IMR-90 (cell line): ENCODE results near the gene NDUFA13. TPM values are rescaled to one million over a fixed set of nuclear protein-coding genes. Genes with fewer than 3 reads are reported as not detected.

Experiments
- ATAC-seq: fragments of 200-7000 bp; cut with Tn5 transposase; 2 replicates; pipeline ENCODE4 v1.9.1; 2020; ENCODE audit warnings: low read depth, mild to moderate bottlenecking, moderate library complexity
- BruUV-seq: library from RNA; stranded (reverse); fragments of 400-500 nt; replicated peaks from 2 replicates; lab custom pipeline; 2021; lab: Mats Ljungman, UMichigan
- CTCF ChIA-PET: fragments of 300-600 bp; formaldehyde crosslinking; extraction: SDS; loops from one replicate; lab custom pipeline; 2021; ENCODE audit warnings: antibody characterized with exemption; lab: Yijun Ruan, JAX
- POLR2A ChIA-PET: fragments of 300-600 bp; sonication (Branson Sonifier 250); formaldehyde crosslinking; loops from one replicate; lab custom pipeline; 2022; ENCODE audit warnings: antibody characterized with exemption; ENCODE audit not compliant: unreplicated experiment; lab: Charles Lee
- DNase-seq: peaks from one replicate; pipeline ENCODE4 v3.0.0; 2013
- H2AFZ ChIP-seq: replicated peaks from 2 replicates; pipeline ENCODE3; 2013; ENCODE audit warnings: low read length, mild to moderate bottlenecking; ENCODE audit not compliant: poor library complexity
- H2AK5ac ChIP-seq: 2 replicates; pipeline ENCODE4 v1.6.1; 2013; ENCODE audit warnings: low read depth, low read length, inconsistent platforms
- H2AK9ac ChIP-seq: replicated peaks from 2 replicates; pipeline ENCODE3; 2013; ENCODE audit warnings: mild to moderate bottlenecking, low read depth, low read length, moderate library complexity; ENCODE audit not compliant: poor library complexity
- H2BK120ac ChIP-seq: 2 replicates; pipeline ENCODE4 v1.6.1; 2013; ENCODE audit warnings: low read depth, low read length, inconsistent platforms
- H2BK15ac ChIP-seq: 3 replicates; pipeline ENCODE4 v1.6.1; 2013; ENCODE audit warnings: low read depth, low read length, inconsistent platforms
- H2BK20ac ChIP-seq: 2 replicates; pipeline ENCODE4 v1.6.1; 2013; ENCODE audit warnings: low read depth, mild to moderate bottlenecking, inconsistent platforms, low read length, moderate library complexity
- H2BK5ac ChIP-seq: 2 replicates; pipeline ENCODE4 v1.6.1; 2013; ENCODE audit warnings: mild to moderate bottlenecking, low read depth, low read length, inconsistent platforms; ENCODE audit not compliant: poor library complexity, severe bottlenecking
- H3K14ac ChIP-seq: replicated peaks from 2 replicates; pipeline ENCODE4 v1.6.1; 2013; ENCODE audit warnings: low read depth, low read length, inconsistent platforms
- H3K18ac ChIP-seq: 2 replicates; pipeline ENCODE4 v1.6.1; 2013; ENCODE audit warnings: low read depth, low read length, control low read depth
- H3K23ac ChIP-seq: 2 replicates; pipeline ENCODE4 v1.6.1; 2013; ENCODE audit warnings: low read depth, low read length, inconsistent platforms
- H3K27ac ChIP-seq: 2 replicates; pipeline ENCODE4 v1.5.1; 2013; ENCODE audit warnings: mild to moderate bottlenecking, control low read depth, low read length; ENCODE audit not compliant: insufficient read depth
- H3K27me3 ChIP-seq: 2 replicates; pipeline ENCODE4 v1.6.1; 2013; ENCODE audit warnings: low read length; ENCODE audit not compliant: control insufficient read depth, insufficient read depth
- H3K36me3 ChIP-seq: 2 replicates; pipeline ENCODE4 v1.6.1; 2013; ENCODE audit warnings: low read length, mixed read lengths; ENCODE audit not compliant: control insufficient read depth, insufficient read depth
- H3K4ac ChIP-seq: 2 replicates; pipeline ENCODE4 v1.6.1; 2013; ENCODE audit warnings: low read depth, low read length, inconsistent platforms
- H3K4me1 ChIP-seq: 2 replicates; pipeline ENCODE4 v1.6.1; 2013; ENCODE audit warnings: low read length, mixed read lengths; ENCODE audit not compliant: control insufficient read depth, insufficient read depth
- H3K4me2 ChIP-seq: 2 replicates; pipeline ENCODE4 v1.6.1; 2013; ENCODE audit warnings: low read depth, mild to moderate bottlenecking, control low read depth, low read length, moderate library complexity
- H3K4me3 ChIP-seq: 2 replicates; pipeline ENCODE4 v1.5.1; 2013; ENCODE audit warnings: low read depth, mild to moderate bottlenecking, control low read depth, low read length, moderate library complexity; ENCODE audit not compliant: insufficient read depth
- H3K56ac ChIP-seq: 2 replicates; pipeline ENCODE4 v1.6.1; 2013; ENCODE audit warnings: low read length, inconsistent platforms; ENCODE audit not compliant: insufficient read depth; ENCODE audit errors: extremely low read depth
- H3K79me1 ChIP-seq, 2 experiments: 2 replicates each; pipeline ENCODE4 v1.6.1; 2013; ENCODE audit warnings: low read length in 2 of 2, inconsistent platforms in 1 of 2, low read depth in 1 of 2
- H3K9ac ChIP-seq: 2 replicates; pipeline ENCODE4 v1.6.1; 2013; ENCODE audit warnings: low read depth, low read length, control low read depth
- H3K9me1 ChIP-seq: 2 replicates; pipeline ENCODE4 v1.6.1; 2013; ENCODE audit warnings: low read length, inconsistent platforms; ENCODE audit not compliant: insufficient read depth
- H3K9me3 ChIP-seq: 2 replicates; pipeline ENCODE4 v1.6.1; 2013; ENCODE audit warnings: low read length; ENCODE audit not compliant: control insufficient read depth, insufficient read depth
- H4K20me1 ChIP-seq: 2 replicates; pipeline ENCODE4 v1.6.1; 2013; ENCODE audit warnings: low read length, inconsistent platforms; ENCODE audit not compliant: insufficient read depth
- H4K5ac ChIP-seq: 2 replicates; pipeline ENCODE4 v1.6.1; 2013; ENCODE audit warnings: mild to moderate bottlenecking, low read depth, low read length, control low read depth
- H4K8ac ChIP-seq, 2 experiments: 2 replicates each; pipeline ENCODE4 v1.6.1; 2013; ENCODE audit warnings: low read depth in 2 of 2, low read length in 2 of 2, control low read depth in 1 of 2, inconsistent platforms in 1 of 2
- H4K91ac ChIP-seq: 2 replicates; pipeline ENCODE4 v1.6.1; 2013; ENCODE audit warnings: low read depth, low read length, inconsistent platforms; ENCODE audit not compliant: insufficient read depth
- FOS ChIP-seq: fragments of 150-350 bp; IDR thresholded peaks from 2 replicates; pipeline ENCODE4 v1.6.1; 2016; ENCODE audit warnings: low read depth, low read length
- MAZ ChIP-seq: IDR thresholded peaks from 2 replicates; pipeline ENCODE4 v1.6.1; 2012; ENCODE audit warnings: low read depth, mild to moderate bottlenecking, low read length, improper control_type of control experiment, moderate library complexity, borderline replicate concordance
- POLR2A ChIP-seq: IDR thresholded peaks from 2 replicates; pipeline ENCODE4 v1.6.1; 2012; ENCODE audit warnings: mild to moderate bottlenecking, low read depth, low read length
- RFX5 ChIP-seq: IDR thresholded peaks from 2 replicates; pipeline ENCODE4 v1.8.0; 2012; ENCODE audit warnings: low read depth, mild to moderate bottlenecking, low read length, moderate library complexity
- SMC3 ChIP-seq: fragments of 150-350 bp; IDR thresholded peaks from 2 replicates; pipeline ENCODE4 v1.6.1; 2016; ENCODE audit warnings: low read depth, mild to moderate bottlenecking, antibody characterized with exemption, low read length, moderate library complexity
- WGBS, 2 experiments: methylation state at CpG; one replicate each; pipeline versions ENCODE4 v1.1.5 to v1.1.7; 2013; ENCODE audit warnings: missing lambda C conversion rate in 2 of 2; ENCODE audit not compliant: insufficient read length in 1 of 2; ENCODE audit errors: extremely low coverage in 2 of 2; 5-methylcytosine and 5-hydroxymethylcytosine counted together
- dilution Hi-C: fragments of 300-500 bp; cut with HindIII; formaldehyde crosslinking; loops from one replicate; pipeline ENCODE4 v1.14.3; 2018; ENCODE audit warnings: low sequenced_read_pairs; ENCODE audit not compliant: unreplicated experiment
- in situ Hi-C: fragments of 300-500 bp; cut with MboI; formaldehyde crosslinking; loops from 3 replicates; pipeline ENCODE4 v1.14.3; 2019; ENCODE audit warnings: low sequenced_read_pairs, inconsistent platforms, mixed read lengths
- intact Hi-C: fragments of 100-400 bp; cut with micrococcal nuclease; formaldehyde crosslinking; loops from 2 replicates; pipeline ENCODE4 v1.10.0; 2022
- polyA plus RNA-seq, 3 experiments: library from polyadenylated mRNA; depleted of rRNA; stranded (reverse); fragments of >200 nt; gene quantifications; 2 replicates each; pipeline ENCODE4 v1.2.3, GENCODE V29; 2012; ENCODE audit warnings: low replicate concordance in 1 of 3
- total RNA-seq: library from RNA; depleted of rRNA; stranded (reverse); fragments of >200 nt; gene quantifications from 2 replicates; pipeline ENCODE4 v1.2.3, GENCODE V29; 2012

Gene NDUFA13
- total and polyA plus RNA-seq, 2 of the 4 experiments (the other 2 are of a cell fraction), result 30.6 to 667 TPM

DNA sequence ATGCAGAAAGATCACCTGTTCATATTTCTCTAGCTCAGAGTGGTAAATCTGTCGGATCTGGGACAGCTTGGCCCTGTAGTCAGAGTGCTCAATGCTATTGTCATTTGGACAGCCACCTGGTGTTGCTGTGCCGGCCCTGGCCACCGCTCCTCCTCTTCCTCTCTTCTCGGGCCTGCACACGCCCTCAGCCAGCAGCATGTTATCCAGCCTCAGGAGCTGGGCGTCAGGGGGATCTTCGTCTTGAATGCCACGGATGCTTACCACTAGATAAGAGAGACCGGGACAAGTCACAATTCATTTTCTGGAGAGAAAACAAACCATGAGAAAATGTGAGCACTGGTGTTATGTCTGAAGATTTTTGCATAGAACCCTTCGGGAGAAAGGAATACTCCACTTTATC lies 54.5 kb downstream of the NDUFA13 start:
- no peak overlapping the region for H2BK20ac ChIP-seq
- no peaks in the 10 kb centered on the region for H3K9me1 ChIP-seq
- H2AFZ ChIP-seq, result no peak overlapping the region
- H2AK5ac ChIP-seq, result no peak overlapping the region
- no peak overlapping the region for H4K8ac ChIP-seq
- H3K4me1 ChIP-seq, result peaks cover 5% of the 10 kb centered on the region
- no peak overlapping the region for H3K4me2 ChIP-seq
- DNase-seq (no peak), ATAC-seq (no peak)
- no TSS peak for BruUV-seq
- H3K4ac ChIP-seq, result no peak overlapping the region
- dilution Hi-C loops, result no loop called here
- no peak overlapping the region for H2BK5ac ChIP-seq
- ChIA-PET POLR2A (no interaction called here), CTCF (no interaction called here)
- no peak overlapping the region for H3K23ac ChIP-seq
- in situ Hi-C loops, result no loop called here
- H3K14ac ChIP-seq, result no peak overlapping the region
- no peak overlapping the region for H2BK15ac ChIP-seq
- no peaks in the 10 kb centered on the region; the same call in 1 of the 2 replicates for H4K20me1 ChIP-seq
- no peak overlapping the region for H4K5ac ChIP-seq
- H2AK9ac ChIP-seq, result no peak overlapping the region
- H3K4me3 ChIP-seq, result no peak overlapping the region
- H3K9me3 ChIP-seq, result no peaks in the 10 kb centered on the region
- H3K18ac ChIP-seq, result no peak overlapping the region
- no peak overlapping the region for H4K91ac ChIP-seq
- H2BK120ac ChIP-seq, result no peak overlapping the region
- H3K27ac ChIP-seq, result no peak overlapping the region
- no peak overlapping the region for H3K9ac ChIP-seq
- no peak overlapping the region for H3K56ac ChIP-seq
- no peak for TF ChIP-seq FOS
- no peak for TF ChIP-seq POLR2A
- TF ChIP-seq MAZ, result no peak
- TF ChIP-seq RFX5, result no peak
- TF ChIP-seq SMC3, result no peak
- no peaks in the 10 kb centered on the region for H3K27me3 ChIP-seq
- intact Hi-C loops, result no loop called here
- no peaks in the 10 kb centered on the region for H3K79me1 ChIP-seq
- WGBS, 2 experiments, result 100% methylated on average over 1 of the region's 10 CpGs; no CpG with 5 or more reads in 1 of the 2 experiments
- peaks cover 2% of the 10 kb centered on the region; the same call in 1 of the 2 replicates for H3K36me3 ChIP-seq
